ENCODE data around the gene NCAN. TPM values are rescaled to one million over a fixed set of nuclear protein-coding genes. Genes with fewer than 3 reads are reported as not detected.

Gene NCAN
- total RNA-seq, 1 experiment from 2014 or later, result not detected

DNA sequence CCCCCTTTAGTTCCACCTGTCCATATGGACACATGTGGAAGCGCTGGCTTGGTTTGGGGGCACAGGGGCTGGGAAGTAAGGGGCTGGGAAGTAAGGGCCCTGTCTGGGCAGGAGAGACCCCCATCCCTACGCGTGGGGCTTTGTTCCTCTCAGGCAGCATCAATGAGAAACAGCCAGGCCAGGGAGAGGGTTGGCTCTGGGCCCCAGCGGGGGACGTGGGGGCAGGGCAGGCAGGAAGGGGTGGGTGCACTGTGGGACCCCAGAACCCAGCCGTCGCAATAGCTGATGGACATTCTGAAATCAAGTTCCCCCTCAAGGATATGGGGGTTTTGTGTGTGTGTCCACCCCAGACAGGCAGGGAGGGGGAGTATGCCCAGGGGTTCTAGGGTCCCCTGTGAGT is 1.2 kb downstream of the NCAN start:
- POLR2A ChIA-PET, result no interaction called here
- H3K4me3 Mint-ChIP-seq (ENCODE audit: unreplicated experiment), result no peak overlapping the region
- Histone ChIP-seq H3K9me3 (no peaks in the 10 kb centered on the region), H3K4me1 (no peaks in the 10 kb centered on the region), H3K27me3 (replicated peaks; ENCODE audit: control insufficient read depth, insufficient read depth, low read length) (no peaks in the 10 kb centered on the region), H3K4me3 (ENCODE audit: low read depth, low read length) (no peak overlapping the region), H3K36me3 (ENCODE audit: control insufficient read depth, insufficient read depth, low read length) (no peaks in the 10 kb centered on the region)
- BruUV-seq (replicated peaks), result no TSS peak
- no peaks in the 10 kb centered on the region for H3K9me3 Mint-ChIP-seq (ENCODE audit: unreplicated experiment)
- peaks cover 5% of the 10 kb centered on the region for H3K27me3 Mint-ChIP-seq (ENCODE audit: insufficient read depth, unreplicated experiment)
- no peak for TF ChIP-seq CTCF (IDR thresholded peaks at IDR 0.05; ENCODE audit: insufficient read depth in 1 of 2, low read depth in 1 of 2, low read length in 1 of 2, severe bottlenecking in 1 of 2, unreplicated experiment in 1 of 2)
- no peaks in the 10 kb centered on the region for H3K4me1 Mint-ChIP-seq (ENCODE audit: low read depth, unreplicated experiment)
- DNase-seq, result no peak
- H3K36me3 Mint-ChIP-seq (ENCODE audit: insufficient read depth, unreplicated experiment), result no peaks in the 10 kb centered on the region
- CTCF ChIA-PET, result no interaction called here
- H3K27ac Mint-ChIP-seq (ENCODE audit: unreplicated experiment), result no peak overlapping the region
- intact Hi-C loops (cut with micrococcal nuclease; ENCODE audit: unreplicated experiment), result no loop called here

GRCh38 chr19:19213426-19214158 is 1.8 kb downstream of the NCAN start:
- DNase-seq, result no peak
- ChIA-PET CTCF (no interaction called here), POLR2A (no interaction called here)
- no TSS peak for BruUV-seq (replicated peaks)
- TF ChIP-seq CTCF (IDR thresholded peaks at IDR 0.05; ENCODE audit: insufficient read depth in 1 of 2, low read depth in 1 of 2, low read length in 1 of 2, severe bottlenecking in 1 of 2, unreplicated experiment in 1 of 2), result no peak
- Histone ChIP-seq H3K4me1 (no peaks in the 10 kb centered on the region), H3K27me3 (replicated peaks; ENCODE audit: control insufficient read depth, insufficient read depth, low read length) (no peaks in the 10 kb centered on the region), H3K36me3 (ENCODE audit: control insufficient read depth, insufficient read depth, low read length) (no peaks in the 10 kb centered on the region), H3K9me3 (no peaks in the 10 kb centered on the region), H3K4me3 (ENCODE audit: low read depth, low read length) (no peak overlapping the region)
- H3K27ac Mint-ChIP-seq (ENCODE audit: unreplicated experiment), result no peak overlapping the region
- H3K27me3 Mint-ChIP-seq (ENCODE audit: insufficient read depth, unreplicated experiment), result peaks cover 5% of the 10 kb centered on the region
- H3K36me3 Mint-ChIP-seq (ENCODE audit: insufficient read depth, unreplicated experiment), result no peaks in the 10 kb centered on the region
- H3K9me3 Mint-ChIP-seq (ENCODE audit: unreplicated experiment), result no peaks in the 10 kb centered on the region
- no peak overlapping the region for H3K4me3 Mint-ChIP-seq (ENCODE audit: unreplicated experiment)
- H3K4me1 Mint-ChIP-seq (ENCODE audit: low read depth, unreplicated experiment), result no peaks in the 10 kb centered on the region
- intact Hi-C loops (cut with micrococcal nuclease; ENCODE audit: unreplicated experiment), result no loop called here

- POLR2A ChIA-PET, result no interaction called here
- no peaks in the 10 kb centered on the region for H3K4me1 ChIP-seq
- H3K36me3 ChIP-seq (ENCODE audit: control insufficient read depth, insufficient read depth, low read length), result no peaks in the 10 kb centered on the region
- CTCF ChIA-PET, result no interaction called here
- no TSS peak for BruUV-seq (replicated peaks)
- TF ChIP-seq CTCF (IDR thresholded peaks at IDR 0.05; ENCODE audit: insufficient read depth in 1 of 2, low read depth in 1 of 2, low read length in 1 of 2, severe bottlenecking in 1 of 2, unreplicated experiment in 1 of 2), result no peak
- H3K4me1 Mint-ChIP-seq (ENCODE audit: low read depth, unreplicated experiment), result no peaks in the 10 kb centered on the region
- H3K9me3 Mint-ChIP-seq (ENCODE audit: unreplicated experiment), result no peaks in the 10 kb centered on the region
- H3K4me3 ChIP-seq (ENCODE audit: low read depth, low read length), result no peak overlapping the region
- no peaks in the 10 kb centered on the region for H3K36me3 Mint-ChIP-seq (ENCODE audit: insufficient read depth, unreplicated experiment)
- no peak overlapping the region for H3K27ac Mint-ChIP-seq (ENCODE audit: unreplicated experiment)
- no peak overlapping the region for H3K4me3 Mint-ChIP-seq (ENCODE audit: unreplicated experiment)
- no peak for DNase-seq
- no peaks in the 10 kb centered on the region for H3K9me3 ChIP-seq
- no peaks in the 10 kb centered on the region for H3K27me3 ChIP-seq (replicated peaks; ENCODE audit: control insufficient read depth, insufficient read depth, low read length)
- peaks cover 8% of the 10 kb centered on the region for H3K27me3 Mint-ChIP-seq (ENCODE audit: insufficient read depth, unreplicated experiment)
- intact Hi-C loops (cut with micrococcal nuclease; ENCODE audit: unreplicated experiment), result no loop called here
Observed at GRCh38 chr19:19214159-19214490, 2.4 kb downstream of the NCAN start.
